Activated T-helper 2 cell treated with anti-CD3 and anti-CD28 coated beads, Interferon-gamma antibody, Interleukin-2, Interleukin-4, amounts not matched to agents 10 μg/mL and 5 μg/mL and 100 μg/mL, durations not matched to agents 14 hours and 24 hours and 36 hours (primary cell): ENCODE measurements around the gene KLKB1. TPM values are rescaled to one million over a fixed set of nuclear protein-coding genes. Genes with fewer than 3 reads are reported as not detected.
"Not testable (repeated sequence)": the region's sequence is repeated elsewhere in the genome, so short reads cannot be mapped to it uniquely, and the experiment has no call there.

Source experiments
- DNase-seq: peaks from one replicate; pipeline ENCODE4 v3.0.0; 2021; ENCODE audit warnings: low spot score
- H3K27ac Mint-ChIP-seq: one replicate; pipeline ENCODE4 v1.8.0; 2021; ENCODE audit warnings: mixed read lengths
- H3K27me3 Mint-ChIP-seq: one replicate; pipeline ENCODE4 v1.8.0; 2021; ENCODE audit warnings: low read depth, mixed read lengths
- H3K36me3 Mint-ChIP-seq: one replicate; pipeline ENCODE4 v1.8.0; 2021; ENCODE audit warnings: low read depth, mixed read lengths
- H3K4me1 Mint-ChIP-seq: one replicate; pipeline ENCODE4 v1.8.0; 2021; ENCODE audit warnings: low read depth, mixed read lengths
- H3K4me3 Mint-ChIP-seq: one replicate; pipeline ENCODE4 v1.8.0; 2021; ENCODE audit warnings: low read depth, mild to moderate bottlenecking, moderate library complexity, mixed read lengths
- H3K9me3 Mint-ChIP-seq: one replicate; pipeline ENCODE4 v1.8.0; 2021; ENCODE audit warnings: mixed read lengths
- intact Hi-C: fragments of 100-400 bp; cut with micrococcal nuclease; formaldehyde crosslinking; loops from one replicate; pipeline ENCODE4 v1.15.1; 2023
- total RNA-seq: library from RNA; stranded (reverse); gene quantifications from 2 replicates; pipeline ENCODE4 v1.2.3, GENCODE V29; 2022

Gene KLKB1
- total RNA-seq, 1 donor from 2014 or later, result not detected

DNA sequence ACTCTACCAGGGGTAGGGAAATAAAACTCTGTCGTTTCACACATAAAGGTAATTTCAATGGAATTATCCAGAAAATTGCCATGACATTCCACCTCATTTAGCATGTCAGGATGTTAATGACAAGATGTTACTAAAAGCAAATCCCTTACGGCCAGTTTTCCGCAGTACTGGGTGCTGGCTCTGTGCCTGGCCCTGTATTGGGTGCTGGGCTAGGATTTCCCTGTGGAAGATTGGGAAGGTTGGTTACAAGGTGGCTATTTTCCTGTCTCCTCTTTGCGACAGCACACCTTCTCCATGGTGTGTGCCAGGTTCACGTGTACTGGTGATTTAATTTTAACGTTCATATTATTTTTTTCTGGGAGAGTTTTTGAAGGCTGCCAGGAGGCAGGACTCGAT lies 13.1 kb downstream of the KLKB1 start:
- DNase-seq, result no peak
- Mint-ChIP-seq H3K36me3 (no peaks in the 10 kb centered on the region), H3K4me3 (no peak overlapping the region), H3K9me3 (no peaks in the 10 kb centered on the region), H3K27ac (no peak overlapping the region), H3K4me1 (no peaks in the 10 kb centered on the region), H3K27me3 (no peaks in the 10 kb centered on the region)
- intact Hi-C loops, result no loop called here

GRCh38 chr4:186240848-186241491 lies 13.7 kb downstream of the KLKB1 start:
- DNase-seq, result no peak
- H3K27ac Mint-ChIP-seq, result no peak overlapping the region
- H3K9me3 Mint-ChIP-seq, result no peaks in the 10 kb centered on the region
- H3K27me3 Mint-ChIP-seq, result no peaks in the 10 kb centered on the region
- intact Hi-C loops, result no loop called here
- H3K4me3 Mint-ChIP-seq, result no peak overlapping the region
- H3K4me1 Mint-ChIP-seq, result no peaks in the 10 kb centered on the region
- no peaks in the 10 kb centered on the region for H3K36me3 Mint-ChIP-seq

DNA sequence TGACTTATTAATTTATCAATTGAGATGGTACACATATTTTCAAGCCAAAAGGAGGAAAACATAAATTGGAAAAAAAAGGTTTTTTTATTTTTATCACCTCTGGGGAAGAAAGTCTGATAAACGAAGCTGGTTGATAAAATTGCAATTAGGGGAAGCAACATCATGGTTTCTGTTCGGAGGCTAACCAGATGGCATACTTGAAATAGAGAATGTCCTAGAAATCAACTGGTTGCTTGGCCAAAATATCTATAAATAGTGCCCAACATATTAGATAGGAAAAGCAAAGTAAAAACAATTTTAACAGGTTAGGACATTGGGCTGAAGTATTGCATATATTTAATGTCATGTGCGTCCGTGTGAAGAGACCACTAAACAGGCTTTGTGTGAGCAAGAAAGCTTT lies 14.3 kb downstream of the KLKB1 start:
- intact Hi-C loops, result no loop called here
- H3K9me3 Mint-ChIP-seq, result no peaks in the 10 kb centered on the region
- no peak for DNase-seq
- no peak overlapping the region for H3K27ac Mint-ChIP-seq
- no peaks in the 10 kb centered on the region for H3K27me3 Mint-ChIP-seq
- H3K4me3 Mint-ChIP-seq, result no peak overlapping the region
- no peaks in the 10 kb centered on the region for H3K4me1 Mint-ChIP-seq
- no peaks in the 10 kb centered on the region for H3K36me3 Mint-ChIP-seq

DNA sequence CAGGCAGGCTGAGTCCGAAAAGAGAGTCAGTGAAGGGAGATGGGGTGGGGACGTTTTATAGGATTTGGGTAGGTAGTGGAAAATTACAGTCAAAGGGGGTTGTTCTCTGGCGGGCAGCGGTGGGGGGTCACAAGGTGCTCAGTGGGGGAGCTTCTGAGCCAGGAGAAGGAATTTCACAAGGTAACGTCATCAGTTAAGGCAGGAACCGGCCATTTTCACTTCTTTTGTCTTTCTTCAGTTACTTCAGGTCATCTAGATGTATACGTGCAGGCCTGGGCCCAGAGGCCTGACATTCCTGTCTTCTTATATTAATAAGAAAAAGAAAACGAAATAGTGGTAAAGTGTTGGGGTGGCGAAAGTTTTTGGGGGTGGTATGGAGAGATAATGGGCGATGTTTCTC lies 14.7 kb downstream of the KLKB1 start:
- H3K4me1 Mint-ChIP-seq, DNase-seq, intact Hi-C loops: not testable (repeated sequence)

GRCh38 chr4:186243331-186243730 lies 16.0 kb downstream of the KLKB1 start:
- no peak for DNase-seq
- no peaks in the 10 kb centered on the region for H3K9me3 Mint-ChIP-seq
- no peaks in the 10 kb centered on the region for H3K27me3 Mint-ChIP-seq
- intact Hi-C loops, result no loop called here
- no peaks in the 10 kb centered on the region for H3K4me1 Mint-ChIP-seq
- H3K27ac Mint-ChIP-seq, result no peak overlapping the region
- no peaks in the 10 kb centered on the region for H3K36me3 Mint-ChIP-seq
- no peak overlapping the region for H3K4me3 Mint-ChIP-seq

More for the DNA sequence above, 14.7 kb downstream of the KLKB1 start:
- H3K9me3 Mint-ChIP-seq, H3K36me3 Mint-ChIP-seq, H3K27me3 Mint-ChIP-seq, H3K4me3 Mint-ChIP-seq, H3K27ac Mint-ChIP-seq: not testable (repeated sequence)

DNA sequence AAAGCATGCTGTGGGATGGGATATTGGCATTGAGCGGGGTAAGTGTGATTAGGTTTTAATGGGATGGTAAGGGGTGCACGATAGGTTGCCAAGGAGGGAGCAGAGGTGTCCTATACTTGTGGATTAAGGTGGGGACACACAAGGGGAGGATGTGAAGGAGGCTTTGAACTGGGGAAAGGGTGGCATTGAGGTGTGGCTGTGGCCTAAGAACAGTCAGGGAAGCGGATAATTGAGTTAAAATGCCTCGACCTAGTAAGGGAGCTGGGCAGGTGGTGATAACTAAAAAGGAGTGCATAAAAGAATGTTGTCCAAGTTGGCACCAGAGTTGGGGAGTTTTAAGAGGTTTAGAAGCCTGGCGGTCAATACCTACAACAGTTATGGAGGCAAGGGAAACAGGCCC lies 17.5 kb downstream of the KLKB1 start:
- no peak for DNase-seq
- H3K4me3 Mint-ChIP-seq, result no peak overlapping the region
- no peak overlapping the region for H3K27ac Mint-ChIP-seq
- H3K27me3 Mint-ChIP-seq, result no peaks in the 10 kb centered on the region
- H3K4me1 Mint-ChIP-seq, result no peaks in the 10 kb centered on the region
- no peaks in the 10 kb centered on the region for H3K9me3 Mint-ChIP-seq
- H3K36me3 Mint-ChIP-seq, result no peaks in the 10 kb centered on the region
- intact Hi-C loops, result no loop called here

DNA sequence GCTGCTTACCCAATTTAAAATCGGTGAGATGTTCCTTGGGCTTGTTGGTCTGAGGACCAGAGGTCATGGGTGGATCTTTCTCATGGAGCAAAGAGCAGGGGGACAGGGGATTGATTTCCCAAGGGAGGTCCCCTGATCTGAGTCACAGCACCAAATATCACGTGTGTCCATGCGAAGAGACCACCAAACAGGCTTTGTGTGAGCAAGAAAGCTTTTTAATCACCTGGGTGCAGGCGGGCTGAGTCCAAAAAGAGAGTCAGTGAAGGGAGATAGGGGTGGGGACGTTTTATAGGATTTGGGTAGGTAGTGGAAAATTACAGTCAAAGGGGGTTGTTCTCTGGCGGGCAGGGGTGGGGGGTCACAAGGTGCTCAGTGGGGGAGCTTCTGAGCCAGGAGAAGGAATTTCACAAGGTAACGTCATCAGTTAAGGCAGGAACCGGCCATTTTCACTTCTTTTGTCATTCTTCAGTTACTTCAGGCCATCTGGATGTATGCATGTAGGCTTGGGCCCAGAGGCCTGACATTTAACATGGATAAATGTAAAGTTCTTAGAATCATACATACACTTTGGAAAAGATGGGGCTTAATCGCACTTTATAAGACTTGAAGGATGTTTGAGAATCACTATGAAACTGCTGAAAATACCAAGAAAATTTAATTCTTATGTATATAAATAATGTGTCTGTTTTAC lies 19.9 kb downstream of the KLKB1 start:
- H3K27ac Mint-ChIP-seq, DNase-seq, H3K4me1 Mint-ChIP-seq, H3K36me3 Mint-ChIP-seq, intact Hi-C loops, H3K27me3 Mint-ChIP-seq, H3K9me3 Mint-ChIP-seq, H3K4me3 Mint-ChIP-seq: not testable (repeated sequence)

- H3K4me1 Mint-ChIP-seq, result no peaks in the 10 kb centered on the region
- H3K4me3 Mint-ChIP-seq, result no peak overlapping the region
- no peaks in the 10 kb centered on the region for H3K9me3 Mint-ChIP-seq
- DNase-seq, result no peak
- H3K27me3 Mint-ChIP-seq, result no peaks in the 10 kb centered on the region
- no peak overlapping the region for H3K27ac Mint-ChIP-seq
- H3K36me3 Mint-ChIP-seq, result no peaks in the 10 kb centered on the region
- intact Hi-C loops, result no loop called here
Measured at GRCh38 chr4:186248643-186249042, 21.3 kb downstream of the KLKB1 start.

- Mint-ChIP-seq H3K27ac (no peak overlapping the region), H3K27me3 (no peaks in the 10 kb centered on the region), H3K4me3 (no peak overlapping the region), H3K9me3 (no peaks in the 10 kb centered on the region), H3K4me1 (no peaks in the 10 kb centered on the region), H3K36me3 (no peaks in the 10 kb centered on the region)
- no peak for DNase-seq
- intact Hi-C loops, result no loop called here
Measured at GRCh38 chr4:186249785-186250754, 22.8 kb downstream of the KLKB1 start.

DNA sequence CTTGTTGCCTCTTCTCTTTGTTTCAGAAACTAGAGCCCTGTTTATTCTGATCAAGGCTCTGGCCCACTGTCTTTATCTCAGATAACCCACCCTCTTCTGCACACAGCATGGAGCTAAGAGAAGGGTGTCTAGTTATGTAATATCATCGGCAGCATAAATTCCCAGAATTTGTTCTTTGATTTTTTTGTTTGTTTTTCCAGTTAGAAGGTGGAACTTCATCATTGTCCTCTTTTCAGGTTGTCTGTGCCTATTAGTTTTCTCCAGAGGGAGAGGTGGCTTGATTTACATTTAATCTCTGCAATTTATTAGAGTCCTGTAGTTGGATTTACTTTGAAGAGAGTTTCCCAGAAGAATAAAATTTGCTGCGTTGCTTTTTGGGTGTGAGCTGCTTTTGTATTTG lies 23.5 kb downstream of the KLKB1 start:
- H3K27me3 Mint-ChIP-seq, result no peaks in the 10 kb centered on the region
- DNase-seq, result no peak
- no peaks in the 10 kb centered on the region for H3K9me3 Mint-ChIP-seq
- intact Hi-C loops, result no loop called here
- no peaks in the 10 kb centered on the region for H3K36me3 Mint-ChIP-seq
- H3K27ac Mint-ChIP-seq, result no peak overlapping the region
- no peaks in the 10 kb centered on the region for H3K4me1 Mint-ChIP-seq
- H3K4me3 Mint-ChIP-seq, result no peak overlapping the region

DNA sequence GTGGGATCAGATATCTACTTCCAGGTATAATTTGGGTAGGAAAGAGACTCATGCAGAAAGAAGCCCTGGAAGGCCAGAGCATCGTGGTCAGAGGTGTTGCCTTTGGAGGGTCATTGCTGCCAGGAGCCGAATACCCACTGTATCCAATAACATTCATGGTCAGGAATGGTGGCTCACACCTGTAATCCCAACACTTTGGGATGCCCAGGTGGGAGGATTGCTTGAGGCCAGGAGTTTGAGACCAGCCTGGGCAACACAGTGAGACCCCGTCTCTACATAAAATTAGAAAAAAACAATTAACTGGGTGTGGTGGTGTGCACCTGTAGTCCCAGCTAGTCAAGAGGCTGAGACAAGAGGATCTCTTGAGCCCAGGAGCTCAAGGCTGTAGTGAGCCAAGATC lies 27.8 kb downstream of the KLKB1 start:
- no peaks in the 10 kb centered on the region for H3K4me1 Mint-ChIP-seq
- H3K27ac Mint-ChIP-seq, result no peak overlapping the region
- no peaks in the 10 kb centered on the region for H3K36me3 Mint-ChIP-seq
- no peak for DNase-seq
- H3K4me3 Mint-ChIP-seq, result no peak overlapping the region
- H3K27me3 Mint-ChIP-seq, result no peaks in the 10 kb centered on the region
- H3K9me3 Mint-ChIP-seq, result no peaks in the 10 kb centered on the region
- intact Hi-C loops, result no loop called here

DNA sequence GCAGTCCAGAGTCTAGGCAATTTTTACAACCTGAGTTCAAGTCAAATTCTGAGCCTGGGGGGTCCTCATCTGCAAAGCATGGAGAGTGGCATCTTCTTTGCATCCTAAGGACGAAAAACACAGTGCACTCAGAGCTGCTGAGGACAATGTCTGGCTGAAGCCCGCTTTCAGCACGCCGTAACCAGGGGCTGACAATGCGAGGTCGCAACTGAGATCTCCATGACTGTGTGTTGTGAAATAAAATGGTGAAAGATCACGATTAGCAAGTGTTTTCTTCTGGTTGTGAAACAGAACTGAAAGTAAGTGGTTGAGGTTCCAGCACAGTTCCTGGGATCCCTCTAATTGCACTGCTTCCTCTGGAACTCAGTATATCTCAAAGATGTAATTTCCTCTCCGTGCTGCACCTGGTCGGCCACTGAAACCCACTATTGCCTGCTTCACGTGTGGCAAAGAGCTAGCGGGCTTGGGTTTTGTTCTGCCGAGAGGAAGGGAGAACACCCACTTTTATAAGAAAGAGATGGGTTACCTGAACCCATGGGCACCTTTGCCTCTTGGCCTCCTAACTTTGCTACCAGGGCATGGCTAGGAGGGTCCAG lies 31.0 kb downstream of the KLKB1 start:
- no peak overlapping the region for H3K27ac Mint-ChIP-seq
- no peaks in the 10 kb centered on the region for H3K36me3 Mint-ChIP-seq
- no peak for DNase-seq
- H3K4me3 Mint-ChIP-seq, result no peak overlapping the region
- intact Hi-C loops, result no loop called here
- no peaks in the 10 kb centered on the region for H3K27me3 Mint-ChIP-seq
- H3K4me1 Mint-ChIP-seq, result no peaks in the 10 kb centered on the region
- H3K9me3 Mint-ChIP-seq, result no peaks in the 10 kb centered on the region

GRCh38 chr4:186260117-186260503 lies 32.8 kb downstream of the KLKB1 start:
- DNase-seq, result no peak
- Mint-ChIP-seq H3K4me3 (no peak overlapping the region), H3K9me3 (no peaks in the 10 kb centered on the region), H3K36me3 (no peaks in the 10 kb centered on the region), H3K4me1 (no peaks in the 10 kb centered on the region), H3K27me3 (no peaks in the 10 kb centered on the region), H3K27ac (no peak overlapping the region)
- intact Hi-C loops, result no loop called here
